ENCODE data around the gene NDUFAF3. TPM values are rescaled to one million over a fixed set of nuclear protein-coding genes. Genes with fewer than 3 reads are reported as not detected.

The NDUFAF3 gene
- total and polyA plus RNA-seq, 2 donors (not counting 1 experiment from before 2014, with no cell fraction given): 61.0 to 67.5 TPM

- H3K79me2 ChIP-seq (ENCODE audit: control insufficient read depth, insufficient read depth, low read length): peaks cover 22% of the 10 kb centered on the region
- no peaks in the 10 kb centered on the region for H3K9me3 ChIP-seq (ENCODE audit: control extremely low read depth in 1 of 3, control insufficient read depth in 2 of 3, insufficient read depth in 1 of 3, low read length in 2 of 3)
- no peak overlapping the region for H2AFZ ChIP-seq (ENCODE audit: insufficient read depth, low read depth, low read length, poor library complexity, severe bottlenecking)
- no peak overlapping the region for H3K4me2 ChIP-seq (replicated peaks; ENCODE audit: low read depth, low read length, poor library complexity, severe bottlenecking)
- intact Hi-C loops (cut with micrococcal nuclease): no loop called here
- no peaks in the 10 kb centered on the region for H3K27me3 ChIP-seq (replicated peaks in 1 of 4; ENCODE audit: control extremely low read depth in 1 of 4, control insufficient read depth in 3 of 4, insufficient read depth in 4 of 4, low read length in 3 of 4)
- TF ChIP-seq, protein P1, sequence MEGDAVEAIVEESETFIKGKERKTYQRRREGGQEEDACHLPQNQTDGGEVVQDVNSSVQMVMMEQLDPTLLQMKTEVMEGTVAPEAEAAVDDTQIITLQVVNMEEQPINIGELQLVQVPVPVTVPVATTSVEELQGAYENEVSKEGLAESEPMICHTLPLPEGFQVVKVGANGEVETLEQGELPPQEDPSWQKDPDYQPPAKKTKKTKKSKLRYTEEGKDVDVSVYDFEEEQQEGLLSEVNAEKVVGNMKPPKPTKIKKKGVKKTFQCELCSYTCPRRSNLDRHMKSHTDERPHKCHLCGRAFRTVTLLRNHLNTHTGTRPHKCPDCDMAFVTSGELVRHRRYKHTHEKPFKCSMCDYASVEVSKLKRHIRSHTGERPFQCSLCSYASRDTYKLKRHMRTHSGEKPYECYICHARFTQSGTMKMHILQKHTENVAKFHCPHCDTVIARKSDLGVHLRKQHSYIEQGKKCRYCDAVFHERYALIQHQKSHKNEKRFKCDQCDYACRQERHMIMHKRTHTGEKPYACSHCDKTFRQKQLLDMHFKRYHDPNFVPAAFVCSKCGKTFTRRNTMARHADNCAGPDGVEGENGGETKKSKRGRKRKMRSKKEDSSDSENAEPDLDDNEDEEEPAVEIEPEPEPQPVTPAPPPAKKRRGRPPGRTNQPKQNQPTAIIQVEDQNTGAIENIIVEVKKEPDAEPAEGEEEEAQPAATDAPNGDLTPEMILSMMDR (IDR thresholded peaks at IDR 0.05): no peak
- no peak for TF ChIP-seq EZH2 (IDR thresholded peaks at IDR 0.05; ENCODE audit: borderline replicate concordance, insufficient read depth, low read depth, low read length, poor library complexity, severe bottlenecking)
- peaks cover 18 to 70% of the 10 kb centered on the region in 2 experiments for H3K36me3 ChIP-seq (replicated peaks in 1 of 2; ENCODE audit: control extremely low read depth in 1 of 2, control insufficient read depth in 1 of 2, extremely low read depth in 1 of 2, insufficient read depth in 2 of 2, low read length in 1 of 2)
- Mint-ChIP-seq H3K27me3 (no peaks in the 10 kb centered on the region), H3K4me3 (no peak overlapping the region), H3K27ac (no peak overlapping the region), H3K4me1 (peaks cover 4% of the 10 kb centered on the region), H3K9me3 (ENCODE audit: insufficient read depth) (no peaks in the 10 kb centered on the region)
- ChIA-PET CTCF (no interaction called here), POLR2A (no interaction called here)
- H3K4me3 ChIP-seq (ENCODE audit: control extremely low read depth in 1 of 5, extremely low read depth in 1 of 5, insufficient read depth in 1 of 5, low read depth in 2 of 5, low read length in 4 of 5): no peak overlapping the region
- H3K27ac ChIP-seq (ENCODE audit: low read length in 2 of 2): no peak overlapping the region
- peaks cover under 1% of the 10 kb centered on the region in 2 donors for H3K4me1 ChIP-seq (ENCODE audit: control insufficient read depth in 2 of 2, insufficient read depth in 2 of 2, low read length in 2 of 2)
- ATAC-seq (ENCODE audit: low read depth): no peak
- no peaks in the 10 kb centered on the region for H4K20me1 ChIP-seq (ENCODE audit: control insufficient read depth, insufficient read depth, low read length, poor library complexity, severe bottlenecking)
- DNase-seq: no peak
- no peak overlapping the region for H3K9ac ChIP-seq (ENCODE audit: low read length)
- WGBS (ENCODE audit: insufficient coverage): 100% methylated on average over 2 of the region's 2 CpGs
These were observed 12.7 kb downstream of the NDUFAF3 start for GRCh38 chr3:49034650-49035049.

DNA sequence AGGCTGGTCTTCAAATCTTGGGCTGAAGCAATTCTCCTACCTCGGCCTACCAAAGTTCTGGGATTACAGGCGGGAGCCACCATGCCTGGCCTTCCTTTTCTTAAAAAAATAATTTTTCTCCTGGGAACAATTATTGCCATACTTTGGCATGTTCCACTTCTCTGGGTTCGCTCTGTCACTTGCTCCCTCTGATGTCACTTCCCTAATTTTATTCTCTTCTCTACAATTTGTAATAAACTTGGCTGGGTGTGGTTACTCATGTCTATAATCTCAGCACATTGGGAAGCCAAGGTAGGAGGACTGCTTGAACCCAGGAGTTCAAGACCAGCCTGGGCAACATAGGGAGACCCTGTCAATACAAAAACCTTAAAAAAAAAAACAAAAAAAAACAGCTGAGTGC lies 13.4 kb downstream of the NDUFAF3 start:
- ChIA-PET CTCF (no interaction called here), POLR2A (no interaction called here)
- peaks cover 22% of the 10 kb centered on the region for H3K79me2 ChIP-seq (ENCODE audit: control insufficient read depth, insufficient read depth, low read length)
- ATAC-seq (ENCODE audit: low read depth) (no peak), DNase-seq (no peak)
- no peaks in the 10 kb centered on the region for H3K9me3 Mint-ChIP-seq (ENCODE audit: insufficient read depth)
- no peak overlapping the region for H3K4me3 ChIP-seq (ENCODE audit: control extremely low read depth in 1 of 5, extremely low read depth in 1 of 5, insufficient read depth in 1 of 5, low read depth in 2 of 5, low read length in 4 of 5)
- peaks cover 21 to 67% of the 10 kb centered on the region in 2 experiments for H3K36me3 ChIP-seq (replicated peaks in 1 of 2; ENCODE audit: control extremely low read depth in 1 of 2, control insufficient read depth in 1 of 2, extremely low read depth in 1 of 2, insufficient read depth in 2 of 2, low read length in 1 of 2)
- H3K4me3 Mint-ChIP-seq: no peak overlapping the region
- intact Hi-C loops (cut with micrococcal nuclease): no loop called here
- no peak overlapping the region for H3K27ac Mint-ChIP-seq
- peaks cover 2% of the 10 kb centered on the region for H3K4me1 Mint-ChIP-seq
- TF ChIP-seq, protein P1 (IDR thresholded peaks at IDR 0.05): no peak
- TF ChIP-seq EZH2 (IDR thresholded peaks at IDR 0.05; ENCODE audit: borderline replicate concordance, insufficient read depth, low read depth, low read length, poor library complexity, severe bottlenecking): no peak
- H3K4me2 ChIP-seq (replicated peaks; ENCODE audit: low read depth, low read length, poor library complexity, severe bottlenecking): no peak overlapping the region
- H3K4me1 ChIP-seq (ENCODE audit: control insufficient read depth in 2 of 2, insufficient read depth in 2 of 2, low read length in 2 of 2): no peaks in the 10 kb centered on the region
- H2AFZ ChIP-seq (ENCODE audit: insufficient read depth, low read depth, low read length, poor library complexity, severe bottlenecking): no peak overlapping the region
- WGBS (ENCODE audit: insufficient coverage): 100% methylated on average over 2 of the region's 3 CpGs
- H3K9ac ChIP-seq (ENCODE audit: low read length): no peak overlapping the region
- H3K27me3 Mint-ChIP-seq: no peaks in the 10 kb centered on the region
- H4K20me1 ChIP-seq (ENCODE audit: control insufficient read depth, insufficient read depth, low read length, poor library complexity, severe bottlenecking): no peaks in the 10 kb centered on the region
- no peaks in the 10 kb centered on the region for H3K27me3 ChIP-seq (replicated peaks in 1 of 4; ENCODE audit: control extremely low read depth in 1 of 4, control insufficient read depth in 3 of 4, insufficient read depth in 4 of 4, low read length in 3 of 4)
- no peak overlapping the region for H3K27ac ChIP-seq (ENCODE audit: low read length in 2 of 2)
- no peaks in the 10 kb centered on the region for H3K9me3 ChIP-seq (ENCODE audit: control extremely low read depth in 1 of 3, control insufficient read depth in 2 of 3, insufficient read depth in 1 of 3, low read length in 2 of 3)
